Naive B cell (primary cell): ENCODE data around the gene CYP19A1. TPM values are rescaled to one million over a fixed set of nuclear protein-coding genes. Genes with fewer than 3 reads are reported as not detected.

Experiments
- ATAC-seq, 2 donors: fragments of 150-1000 bp; cut with Tn5 transposase; 2 replicates each; pipeline ENCODE4 v1.10.0; 2021; ENCODE audit warnings: low read depth in 2 of 2, mild to moderate bottlenecking in 2 of 2, moderate library complexity in 2 of 2
- DNase-seq: peaks from one replicate; pipeline ENCODE4 v3.0.0; 2022
- H3K27ac Mint-ChIP-seq, 6 donors: one replicate each; pipeline ENCODE4 v1.8.0; 2020 to 2022; ENCODE audit warnings: mild to moderate bottlenecking in 6 of 6, mixed read lengths in 6 of 6, moderate library complexity in 5 of 6, inconsistent platforms in 2 of 6
- H3K27me3 Mint-ChIP-seq, 3 donors: one replicate each; pipeline ENCODE4 v1.8.0; 2021 to 2022; ENCODE audit warnings: mixed read lengths in 3 of 3, mild to moderate bottlenecking in 1 of 3
- H3K36me3 Mint-ChIP-seq, 2 donors: one replicate each; pipeline ENCODE4 v1.8.0; 2020 to 2022; ENCODE audit warnings: mixed read lengths in 2 of 2, inconsistent platforms in 1 of 2, mild to moderate bottlenecking in 1 of 2
- H3K4me1 Mint-ChIP-seq, 3 donors: one replicate each; pipeline ENCODE4 v1.8.0; 2020 to 2022; ENCODE audit warnings: mixed read lengths in 3 of 3, inconsistent platforms in 1 of 3, mild to moderate bottlenecking in 1 of 3, moderate library complexity in 1 of 3
- H3K4me3 Mint-ChIP-seq, 8 donors: one replicate each; pipeline ENCODE4 v1.8.0; 2020 to 2022; ENCODE audit warnings: mild to moderate bottlenecking in 8 of 8, mixed read lengths in 8 of 8, moderate library complexity in 8 of 8, inconsistent platforms in 2 of 8
- H3K9me3 Mint-ChIP-seq, 7 donors: one replicate each; pipeline ENCODE4 v1.8.0; 2020 to 2022; ENCODE audit warnings: mixed read lengths in 7 of 7, mild to moderate bottlenecking in 5 of 7, inconsistent platforms in 2 of 7, moderate library complexity in 1 of 7
- polyA plus RNA-seq, 6 donors: library from polyadenylated mRNA; unstranded; fragments of 300-500 nt; fragmentation: Illumina TruSeq; gene quantifications; one replicate each; pipeline ENCODE4 v1.2.3, GENCODE V29; 2021; ENCODE audit warnings: low read depth in 6 of 6

The CYP19A1 gene
- polyA plus RNA-seq, result not detected

DNA sequence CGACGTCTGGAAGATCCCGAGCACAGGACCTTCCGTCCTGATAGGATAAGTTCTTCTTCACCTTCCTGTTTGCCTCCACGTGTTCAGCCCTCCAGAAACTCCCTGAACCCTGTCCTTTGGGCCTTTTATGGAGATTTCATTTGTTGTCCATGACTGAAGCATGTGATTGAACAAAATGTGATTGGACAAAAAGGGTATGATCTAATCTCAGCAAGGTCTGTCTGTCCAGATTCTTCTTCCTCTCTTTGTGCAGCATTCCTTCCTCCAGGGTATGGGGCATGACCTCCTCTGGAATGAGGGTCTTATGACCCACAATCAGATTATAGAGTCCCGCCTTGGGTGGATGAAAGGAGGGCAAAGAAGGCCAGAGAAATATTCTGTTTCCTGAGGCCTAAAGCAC is at the start of gene CYP19A1:
TSS of gene CYP19A1 (minus strand) at position 101 of the 400 bp plus-strand sequence. CDS start 95,684 bp downstream, outside the sequence.
- H3K4me3 Mint-ChIP-seq, result no peak within 1 kb of the TSS
- H3K9me3 Mint-ChIP-seq, result no peaks in the 10 kb centered on the region
- H3K4me1 Mint-ChIP-seq, result peaks cover 8 to 25% (median 17%) of the 10 kb centered on the region in 3 donors
- peaks cover 9 to 27% (median 23%) of the 10 kb centered on the region in 3 donors for H3K27me3 Mint-ChIP-seq
- no peaks in the 10 kb centered on the region for H3K36me3 Mint-ChIP-seq
- DNase-seq (no peak), ATAC-seq (no peak)
- H3K27ac Mint-ChIP-seq, result peak within 1 kb of the TSS in 2 of 6 donors; percentile 27 to 89

DNA sequence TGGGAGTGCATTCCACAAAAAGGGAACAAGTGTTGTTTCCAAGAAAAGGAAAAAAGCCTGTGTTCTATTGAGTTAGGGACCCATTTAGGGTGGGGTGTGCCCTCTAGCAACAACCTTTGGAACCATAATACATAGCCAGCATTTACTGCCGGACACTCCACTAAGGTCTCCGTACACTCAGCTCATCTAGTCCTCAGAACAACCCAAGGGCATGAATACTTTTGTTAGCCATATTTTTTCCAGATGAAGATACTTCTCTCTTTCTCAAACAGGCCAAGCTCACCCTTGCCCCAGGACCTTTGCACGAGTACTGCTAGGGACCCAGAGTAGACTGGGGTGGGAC is 49.3 kb upstream of the CYP19A1 start:
- H3K27me3 Mint-ChIP-seq, result peaks cover 11 to 31% (median 21%) of the 10 kb centered on the region in 3 donors
- H3K9me3 Mint-ChIP-seq, result no peaks in the 10 kb centered on the region
- no peak for DNase-seq
- no peak for ATAC-seq
- no peaks in the 10 kb centered on the region for H3K36me3 Mint-ChIP-seq
- no peaks in the 10 kb centered on the region for H3K4me1 Mint-ChIP-seq
- H3K4me3 Mint-ChIP-seq, result no peak overlapping the region
- no peak overlapping the region for H3K27ac Mint-ChIP-seq

DNA sequence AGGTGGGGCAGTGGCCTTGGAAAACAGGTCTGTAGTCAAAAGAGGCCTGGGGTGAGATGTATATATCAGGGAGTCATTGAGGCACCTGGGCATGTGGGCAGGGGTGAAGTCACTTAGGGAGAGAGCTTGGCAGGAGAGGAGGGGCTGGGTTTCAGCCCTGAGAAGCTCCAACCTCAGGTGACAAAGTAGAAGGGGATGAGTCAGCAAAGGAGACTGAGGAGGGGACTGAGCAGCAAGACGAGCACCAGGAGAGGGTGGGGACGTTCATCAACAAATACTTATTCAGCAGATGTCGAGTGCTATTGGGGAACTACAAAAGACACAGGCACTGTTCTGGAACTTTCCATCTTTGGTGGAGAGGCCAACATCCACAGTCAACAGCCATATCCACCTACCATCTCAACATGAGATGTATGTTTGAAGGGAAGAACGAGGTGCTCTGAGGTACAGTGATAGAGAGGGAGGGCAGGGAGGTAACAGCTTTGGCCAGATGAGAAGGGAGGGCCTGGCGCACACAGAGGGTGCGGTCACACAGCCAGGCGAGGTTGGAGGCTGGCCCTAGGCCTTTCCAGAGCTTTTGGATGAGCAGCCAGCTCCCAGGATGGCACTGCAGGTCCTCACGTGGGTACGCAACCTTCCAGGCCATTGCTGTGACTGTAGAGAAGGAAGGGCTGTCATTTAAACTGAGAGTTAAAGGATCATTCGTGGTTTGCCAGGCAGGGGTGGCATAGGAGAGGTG is 48.7 kb upstream of the CYP19A1 start:
- Mint-ChIP-seq H3K9me3 (no peaks in the 10 kb centered on the region), H3K36me3 (no peaks in the 10 kb centered on the region), H3K27ac (peak overlapping the region in 1 of 6 donors; percentile 9)

DNA sequence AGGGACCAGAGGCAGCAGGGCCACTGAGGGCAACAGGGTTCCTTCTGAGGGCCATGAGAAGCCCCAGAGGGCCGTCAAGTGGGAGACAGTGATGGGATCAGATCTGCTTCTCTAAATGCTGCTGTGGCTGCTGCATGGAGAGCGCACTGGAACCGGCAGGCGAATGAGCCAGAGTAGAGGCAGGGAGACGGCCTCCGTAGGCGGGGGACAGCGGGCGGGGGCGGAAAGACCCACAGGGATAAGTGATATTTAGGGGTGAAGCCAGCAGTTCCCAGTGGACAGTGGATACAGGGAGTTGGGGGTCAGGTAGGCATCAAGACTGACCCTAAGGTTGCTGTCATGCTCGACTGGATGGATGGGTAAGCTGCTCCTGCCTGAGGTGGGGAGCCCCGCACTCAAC is 48.1 kb upstream of the CYP19A1 start:
- H3K9me3 Mint-ChIP-seq, result no peaks in the 10 kb centered on the region
- no peak for DNase-seq
- H3K27me3 Mint-ChIP-seq, result peaks cover 11 to 40% (median 30%) of the 10 kb centered on the region in 3 donors
- H3K27ac Mint-ChIP-seq, result no peak overlapping the region
- peaks cover 2 to 3% (median 3%) of the 10 kb centered on the region in 3 donors for H3K4me1 Mint-ChIP-seq
- ATAC-seq, result no peak
- peak overlapping the region in 1 of 8 donors; percentile 49 for H3K4me3 Mint-ChIP-seq
- H3K36me3 Mint-ChIP-seq, result no peaks in the 10 kb centered on the region

More for the DNA sequence above, 48.7 kb upstream of the CYP19A1 start:
- Mint-ChIP-seq H3K27me3 (peaks cover 11 to 34% (median 24%) of the 10 kb centered on the region in 3 donors), H3K4me3 (peak overlapping the region in 1 of 8 donors; percentile 74), H3K4me1 (no peaks in the 10 kb centered on the region)
- ATAC-seq (no peak), DNase-seq (no peak)

GRCh38 chr15:51386029-51386428 is 47.6 kb upstream of the CYP19A1 start:
- Mint-ChIP-seq H3K27me3 (peaks cover 11 to 42% (median 32%) of the 10 kb centered on the region in 3 donors), H3K27ac (no peak overlapping the region), H3K9me3 (no peaks in the 10 kb centered on the region), H3K4me1 (peaks cover 3 to 8% (median 6%) of the 10 kb centered on the region in 3 donors), H3K36me3 (no peaks in the 10 kb centered on the region), H3K4me3 (no peak overlapping the region)
- no peak for ATAC-seq
- DNase-seq, result no peak

GRCh38 chr15:51382787-51383186 is 44.4 kb upstream of the CYP19A1 start:
- H3K27ac Mint-ChIP-seq, result no peak overlapping the region
- ATAC-seq (no peak), DNase-seq (no peak)
- no peaks in the 10 kb centered on the region for H3K9me3 Mint-ChIP-seq
- no peaks in the 10 kb centered on the region for H3K36me3 Mint-ChIP-seq
- H3K4me3 Mint-ChIP-seq, result no peak overlapping the region
- H3K4me1 Mint-ChIP-seq, result peaks cover 3 to 8% (median 6%) of the 10 kb centered on the region in 3 donors
- peaks cover 11 to 42% (median 32%) of the 10 kb centered on the region in 3 donors for H3K27me3 Mint-ChIP-seq

- peak overlapping the region in 1 of 6 donors; percentile 31 for H3K27ac Mint-ChIP-seq
- peaks cover 3 to 8% (median 6%) of the 10 kb centered on the region in 3 donors for H3K4me1 Mint-ChIP-seq
- ATAC-seq (peak; percentile 45 to 66), DNase-seq (peak; percentile 42)
- peaks cover 11 to 32% (median 30%) of the 10 kb centered on the region in 3 donors for H3K27me3 Mint-ChIP-seq
- no peaks in the 10 kb centered on the region for H3K9me3 Mint-ChIP-seq
- no peaks in the 10 kb centered on the region for H3K36me3 Mint-ChIP-seq
- H3K4me3 Mint-ChIP-seq, result no peak overlapping the region
Measured at GRCh38 chr15:51380999-51381806, 42.8 kb upstream of the CYP19A1 start.

DNA sequence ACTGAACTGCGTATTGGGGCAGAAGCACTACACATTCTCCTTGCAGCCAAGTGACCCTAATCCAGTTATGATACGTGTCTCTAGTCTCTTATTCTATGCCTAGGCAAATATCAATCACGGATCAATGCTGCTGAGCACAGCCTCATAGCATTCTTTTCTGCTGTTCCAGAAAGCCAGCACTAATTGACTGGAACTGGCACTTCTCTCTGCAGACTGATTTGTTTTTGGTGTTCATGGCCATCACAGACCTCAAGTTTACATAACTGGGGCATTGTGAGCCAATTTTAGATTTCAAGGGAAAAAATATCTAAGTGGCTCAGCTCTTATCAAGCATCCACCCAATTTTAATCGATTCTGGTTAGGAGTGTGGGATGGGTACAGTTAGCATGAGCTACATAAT is 41.0 kb upstream of the CYP19A1 start:
- DNase-seq (no peak), ATAC-seq (no peak)
- Mint-ChIP-seq H3K4me1 (peaks cover 3 to 8% (median 6%) of the 10 kb centered on the region in 3 donors), H3K27me3 (peaks cover 5 to 22% (median 18%) of the 10 kb centered on the region in 3 donors), H3K9me3 (no peaks in the 10 kb centered on the region), H3K36me3 (no peaks in the 10 kb centered on the region), H3K4me3 (no peak overlapping the region), H3K27ac (no peak overlapping the region)

GRCh38 chr15:51378406-51378805 is 40.0 kb upstream of the CYP19A1 start:
- Mint-ChIP-seq H3K4me3 (no peak overlapping the region), H3K36me3 (no peaks in the 10 kb centered on the region), H3K27me3 (peaks cover 5 to 18% (median 18%) of the 10 kb centered on the region in 3 donors), H3K27ac (peak overlapping the region in 1 of 6 donors; percentile 53), H3K9me3 (no peaks in the 10 kb centered on the region), H3K4me1 (peaks cover 3 to 8% (median 6%) of the 10 kb centered on the region in 3 donors)
- ATAC-seq (no peak), DNase-seq (no peak)

- H3K9me3 Mint-ChIP-seq, result no peaks in the 10 kb centered on the region
- no peak overlapping the region for H3K4me3 Mint-ChIP-seq
- ATAC-seq (no peak), DNase-seq (no peak)
- H3K27ac Mint-ChIP-seq, result peak overlapping the region in 1 of 6 donors; percentile 4
- H3K27me3 Mint-ChIP-seq, result peaks cover 0 to 9% (median 9%) of the 10 kb centered on the region in 3 donors
- H3K36me3 Mint-ChIP-seq, result no peaks in the 10 kb centered on the region
- H3K4me1 Mint-ChIP-seq, result peaks cover 3 to 8% (median 6%) of the 10 kb centered on the region in 3 donors
Measured at GRCh38 chr15:51377038-51377786, 38.8 kb upstream of the CYP19A1 start.

DNA sequence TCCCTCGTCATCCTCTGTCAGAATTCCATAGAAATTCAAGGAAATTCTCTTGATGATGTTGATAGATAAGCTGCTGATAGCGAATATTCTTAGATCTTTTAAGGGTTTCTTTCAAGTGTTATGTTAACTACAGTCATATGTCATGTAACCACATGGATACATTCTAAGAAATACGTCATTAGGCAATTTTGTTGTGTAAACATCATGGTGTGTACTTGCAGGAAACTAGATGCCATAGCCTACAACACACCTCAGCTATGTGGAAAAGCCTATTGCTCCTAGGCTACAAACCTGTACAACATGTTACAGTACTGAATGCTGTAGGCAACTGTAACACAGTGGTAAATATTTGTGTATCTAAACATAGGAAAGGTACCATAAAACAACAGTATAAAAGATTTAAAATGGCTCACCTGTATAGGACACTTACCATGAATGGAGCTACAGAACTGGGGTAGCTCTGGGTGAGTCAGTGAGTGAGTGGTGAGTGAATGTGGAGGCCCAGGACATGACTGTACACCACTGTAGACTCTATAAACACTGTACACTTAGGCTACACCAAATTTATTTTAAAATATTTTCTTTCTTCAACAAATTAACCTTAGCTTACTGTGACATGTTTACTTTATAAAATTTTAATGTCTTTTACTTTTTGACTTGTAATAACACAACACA is 37.7 kb upstream of the CYP19A1 start:
- no peak for ATAC-seq
- DNase-seq, result no peak
- no peak overlapping the region for H3K4me3 Mint-ChIP-seq
- no peaks in the 10 kb centered on the region for H3K9me3 Mint-ChIP-seq
- no peak overlapping the region for H3K27ac Mint-ChIP-seq
- H3K4me1 Mint-ChIP-seq, result peaks cover 0 to under 1% (median under 1%) of the 10 kb centered on the region in 3 donors
- H3K27me3 Mint-ChIP-seq, result no peaks in the 10 kb centered on the region
- H3K36me3 Mint-ChIP-seq, result no peaks in the 10 kb centered on the region

DNA sequence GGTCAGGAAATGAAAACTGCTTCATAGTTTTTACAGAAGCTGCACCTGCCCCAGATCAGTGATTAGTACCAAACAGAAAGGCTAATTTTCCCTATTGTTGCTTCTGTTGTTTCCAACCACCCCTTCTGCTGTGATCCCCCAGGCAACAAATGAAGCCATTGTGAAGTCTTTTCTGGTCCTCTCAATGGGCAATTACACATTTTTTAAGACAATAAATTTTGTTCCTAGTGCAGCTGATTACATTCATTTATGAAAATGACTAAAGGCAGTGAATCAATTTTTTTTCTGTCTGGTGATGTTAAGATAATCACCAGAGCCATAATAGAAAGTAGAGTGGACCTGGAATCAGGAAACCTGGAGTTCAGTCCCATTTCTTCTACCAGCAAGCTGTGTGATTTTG is 35.7 kb upstream of the CYP19A1 start:
- no peak overlapping the region for H3K27ac Mint-ChIP-seq
- H3K36me3 Mint-ChIP-seq, result no peaks in the 10 kb centered on the region

GRCh38 chr15:51371266-51371665 is 32.9 kb upstream of the CYP19A1 start:
- Mint-ChIP-seq H3K9me3 (no peaks in the 10 kb centered on the region), H3K27me3 (peaks cover 0 to under 1% (median under 1%) of the 10 kb centered on the region in 3 donors), H3K4me1 (no peaks in the 10 kb centered on the region), H3K36me3 (no peaks in the 10 kb centered on the region), H3K27ac (no peak overlapping the region), H3K4me3 (no peak overlapping the region)
- DNase-seq (no peak), ATAC-seq (no peak)

More for the DNA sequence above, 35.7 kb upstream of the CYP19A1 start:
- Mint-ChIP-seq H3K4me1 (no peaks in the 10 kb centered on the region), H3K4me3 (no peak overlapping the region), H3K27me3 (no peaks in the 10 kb centered on the region), H3K9me3 (no peaks in the 10 kb centered on the region)
- DNase-seq, result no peak
- no peak for ATAC-seq
